Right cardiac atrium (tissue), 5 donors: ENCODE measurements around the gene LRRC4B. TPM values are rescaled to one million over a fixed set of nuclear protein-coding genes. Genes with fewer than 3 reads are reported as not detected.
A peak's percentile ranks its signal among the peaks of the same experiment; 100 is the strongest.

Experiments used
- ATAC-seq, 2 donors: fragments of 200-7000 bp; cut with Tn5 transposase; one replicate each; pipeline versions ENCODE4 v1.8.0 to v1.9.1; 2020; ENCODE audit warnings: moderate library complexity in 2 of 2, mild to moderate bottlenecking in 1 of 2
- DNase-seq, 3 donors: peaks; one replicate each; pipeline ENCODE4 v3.0.0-alpha.2; 2020
- H3K27ac ChIP-seq: one replicate; pipeline ENCODE4 v1.5.1; 2013; ENCODE audit warnings: mild to moderate bottlenecking, low read length, control low read depth, moderate library complexity
- H3K27me3 ChIP-seq: one replicate; pipeline ENCODE4 v1.6.1; 2013; ENCODE audit not compliant: control insufficient read depth, insufficient read depth
- H3K4me1 ChIP-seq: one replicate; pipeline ENCODE4 v1.6.1; 2013; ENCODE audit warnings: low read length; ENCODE audit not compliant: control insufficient read depth, insufficient read depth
- H3K4me3 ChIP-seq: one replicate; pipeline ENCODE4 v1.5.1; 2013; ENCODE audit warnings: low read length, control low read depth
- H3K9me3 ChIP-seq: one replicate; pipeline ENCODE4 v1.6.1; 2013; ENCODE audit warnings: low read length; ENCODE audit not compliant: control insufficient read depth
- WGBS: extraction: QIAGEN DNeasy Blood & Tissue Kit; methylation state at CpG from one replicate; pipeline ENCODE4 v1.1.7; 2013; 5-methylcytosine and 5-hydroxymethylcytosine counted together
- intact Hi-C, 4 donors: fragments of 100-400 bp; cut with DNase I; formaldehyde crosslinking; loops; one replicate each; pipeline versions ENCODE4 v1.11.0 to v1.14.0; 2022 to 2023
- polyA plus RNA-seq: library from polyadenylated mRNA; stranded (reverse); fragments of 200-250 nt; gene quantifications from one replicate; pipeline ENCODE4 v1.2.3, GENCODE V29; 2013
- total RNA-seq, 4 donors: library from RNA; stranded (reverse); fragmentation: NEBNext Ultra II Directional; extraction: Animal tissue kit (Norgen Biotek cat#: 25700); gene quantifications; one replicate each; pipeline ENCODE4 v1.2.1, GENCODE V29; 2021
- donor health status: healthy with polysubstance abuse.
- donor health status: DM: no; HTN: yes; CAD: no.
- donor health status: DM: no; HTN: no; CAD: no.
- donor health status: DM: no; HTN: yes; CAD: no; lungs with severe emphysema.
- donor health status: DM: yes; HTN: yes; CAD: no.

Gene LRRC4B
- total and polyA plus RNA-seq, 5 donors: 1.2 to 3.2 (median 1.8) TPM

- DNase-seq: no peak
- no peak for ATAC-seq
- intact Hi-C loops: no loop called here
These were observed 51.1 kb downstream of the LRRC4B start for GRCh38 chr19:50516964-50517703.

GRCh38 chr19:50516456-50516855, 51.8 kb downstream of the LRRC4B start:
- H3K27me3 ChIP-seq: no peaks in the 10 kb centered on the region
- no peak overlapping the region for H3K27ac ChIP-seq
- intact Hi-C loops: no loop called here
- ATAC-seq: no peak
- no peak for DNase-seq
- WGBS: 73% methylated on average over 12 of the region's 12 CpGs
- no peaks in the 10 kb centered on the region for H3K9me3 ChIP-seq
- H3K4me3 ChIP-seq: no peak overlapping the region
- no peaks in the 10 kb centered on the region for H3K4me1 ChIP-seq

More at GRCh38 chr19:50516964-50517703, 51.1 kb downstream of the LRRC4B start:
- Histone ChIP-seq H3K27me3 (no peaks in the 10 kb centered on the region), H3K9me3 (no peaks in the 10 kb centered on the region), H3K27ac (no peak overlapping the region), H3K4me3 (no peak overlapping the region), H3K4me1 (no peaks in the 10 kb centered on the region)
- 78% methylated on average over 53 of the region's 53 CpGs for WGBS

- no peaks in the 10 kb centered on the region for H3K27me3 ChIP-seq
- no peak for ATAC-seq
- no peak for DNase-seq
- H3K9me3 ChIP-seq: no peaks in the 10 kb centered on the region
- intact Hi-C loops: no loop called here
- H3K4me3 ChIP-seq: no peak overlapping the region
- no peak overlapping the region for H3K27ac ChIP-seq
- 69% methylated on average over 11 of the region's 11 CpGs for WGBS
- no peaks in the 10 kb centered on the region for H3K4me1 ChIP-seq
These were observed 53.1 kb downstream of the LRRC4B start for GRCh38 chr19:50515168-50515561.

- H3K27ac ChIP-seq: no peak overlapping the region
- WGBS: 36% methylated on average over 38 of the region's 38 CpGs
- no peak overlapping the region for H3K4me3 ChIP-seq
- intact Hi-C loops: no loop called here
- DNase-seq (no peak), ATAC-seq (no peak)
- no peaks in the 10 kb centered on the region for H3K9me3 ChIP-seq
- H3K4me1 ChIP-seq: no peaks in the 10 kb centered on the region
- H3K27me3 ChIP-seq: no peaks in the 10 kb centered on the region
These were observed 53.7 kb downstream of the LRRC4B start for GRCh38 chr19:50514346-50515167.

GRCh38 chr19:50513746-50514345, 54.4 kb downstream of the LRRC4B start, which contains the start of gene ASPDH:
Gene ASPDH, minus strand, starts transcription at chr19:50513913. Its CDS starts 90 bp downstream, at chr19:50513823.
- peak in 1 of 3 donors; percentile 45 for DNase-seq
- 53% methylated on average over 22 of the region's 22 CpGs for WGBS
- ATAC-seq: no peak
- no peaks in the 10 kb centered on the region for H3K9me3 ChIP-seq
- H3K27me3 ChIP-seq: no peaks in the 10 kb centered on the region
- no peaks in the 10 kb centered on the region for H3K4me1 ChIP-seq
- intact Hi-C loops: no loop called here
- no peak within 1 kb of the TSS for H3K4me3 ChIP-seq
- no peak within 1 kb of the TSS for H3K27ac ChIP-seq

- WGBS: 56% methylated on average over 12 of the region's 12 CpGs
- Histone ChIP-seq H3K27me3 (no peaks in the 10 kb centered on the region), H3K4me1 (peaks cover 1% of the 10 kb centered on the region), H3K9me3 (no peaks in the 10 kb centered on the region), H3K27ac (no peak overlapping the region), H3K4me3 (no peak overlapping the region)
- intact Hi-C loops: no loop called here
- ATAC-seq (no peak), DNase-seq (peak in 1 of 3 donors; percentile 35)
These were observed 55.1 kb downstream of the LRRC4B start for GRCh38 chr19:50512999-50513745.

- Histone ChIP-seq H3K4me3 (no peak overlapping the region), H3K9me3 (no peaks in the 10 kb centered on the region), H3K4me1 (peaks cover 3% of the 10 kb centered on the region), H3K27me3 (no peaks in the 10 kb centered on the region), H3K27ac (no peak overlapping the region)
- intact Hi-C loops: no loop called here
- DNase-seq: peak in 2 of 3 donors; percentile 72 to 73
- ATAC-seq: no peak
- WGBS: 90% methylated on average over 36 of the region's 36 CpGs
These were observed 55.9 kb downstream of the LRRC4B start for GRCh38 chr19:50512112-50512998.

- Histone ChIP-seq H3K4me3 (peak within 1 kb of the TSS; percentile 52), H3K27me3 (no peaks in the 10 kb centered on the region), H3K27ac (peak within 1 kb of the TSS; percentile 49), H3K4me1 (peaks cover 3% of the 10 kb centered on the region), H3K9me3 (no peaks in the 10 kb centered on the region)
- DNase-seq (peak; percentile 99 to 100 (median 100)), ATAC-seq (peak; percentile 96 to 97)
- intact Hi-C loops: no loop called here
- 1% methylated on average over 69 of the region's 69 CpGs for WGBS
These were observed 57.0 kb downstream of the LRRC4B start, which contains the start of gene JOSD2 for GRCh38 chr19:50511069-50511822. Gene JOSD2, minus strand, starts transcription at chr19:50511191. Its CDS starts 760 bp downstream, at chr19:50510431.

GRCh38 chr19:50510700-50511068, 57.6 kb downstream of the LRRC4B start:
- WGBS: 6% methylated on average over 10 of the region's 10 CpGs
- intact Hi-C loops: no loop called here

More at GRCh38 chr19:50510700-50511068, 57.6 kb downstream of the LRRC4B start:
- H3K27me3 ChIP-seq: no peaks in the 10 kb centered on the region
- peak overlapping the region; percentile 52 for H3K4me3 ChIP-seq
- no peak for DNase-seq
- ATAC-seq: no peak
- peak overlapping the region; percentile 40 for H3K27ac ChIP-seq
- no peaks in the 10 kb centered on the region for H3K9me3 ChIP-seq
- H3K4me1 ChIP-seq: peaks cover 3% of the 10 kb centered on the region
